ENCODE measurements around the gene SLX9.
"Not testable (repeated sequence)": the region's sequence is repeated elsewhere in the genome, so short reads cannot be mapped to it uniquely, and the experiment has no call there.

SLX9 gene

DNA sequence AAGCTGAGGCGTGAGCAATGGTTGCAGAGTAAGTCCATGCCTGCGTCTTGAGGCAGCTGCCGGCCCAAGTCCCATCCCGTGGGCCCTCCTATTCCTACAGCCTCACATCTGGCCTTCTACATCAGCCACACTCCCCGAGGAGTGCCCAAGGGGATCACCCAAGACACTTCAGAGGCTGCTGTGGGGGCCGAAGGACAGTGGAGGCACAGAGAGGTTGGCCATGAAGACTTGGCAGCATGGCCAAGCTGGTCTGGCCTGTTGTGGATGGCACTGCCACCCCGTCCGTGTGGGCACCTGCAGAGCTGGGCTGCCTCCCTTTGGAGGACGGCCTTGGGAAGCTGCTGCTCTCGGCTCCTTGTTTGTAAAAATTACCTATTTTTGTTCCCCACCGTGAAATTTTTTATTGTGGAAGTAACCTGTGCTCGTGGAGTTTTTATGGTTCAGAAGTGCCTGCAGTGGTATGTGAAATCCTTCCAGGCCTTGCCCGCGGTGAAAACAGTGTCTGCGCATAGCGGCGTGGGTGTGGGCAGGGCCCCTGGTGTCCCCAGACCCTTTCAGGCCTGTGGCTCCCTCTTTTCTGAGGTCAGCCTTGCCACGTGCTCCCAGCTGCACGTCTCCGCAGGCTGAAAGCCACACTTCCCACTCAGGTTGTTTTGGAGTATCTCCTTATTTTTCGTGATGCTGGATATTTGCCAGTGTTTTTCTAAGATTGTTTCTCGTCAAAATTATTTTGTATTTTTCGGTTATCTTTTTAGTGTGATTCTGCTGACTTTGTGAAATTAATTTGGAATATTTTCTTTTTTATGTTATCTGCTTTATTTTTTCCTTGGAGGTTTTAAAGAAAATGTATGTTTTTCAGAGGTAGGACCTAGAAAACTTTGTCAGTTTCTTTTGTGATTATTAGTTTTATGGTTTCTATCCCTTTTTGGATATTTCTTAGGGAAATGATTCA lies 20.6 kb downstream of the SLX9 start:
- no peak for DNase-seq

- peak; percentile 97 for DNase-seq
Measured at GRCh38 chr21:44962403-44962966, 22.7 kb downstream of the SLX9 start.

GRCh38 chr21:44964381-44964780 lies 24.6 kb downstream of the SLX9 start:
- no peak for DNase-seq

- peak; percentile 57 for DNase-seq
Measured at GRCh38 chr21:44965251-44966022, 25.6 kb downstream of the SLX9 start.

DNA sequence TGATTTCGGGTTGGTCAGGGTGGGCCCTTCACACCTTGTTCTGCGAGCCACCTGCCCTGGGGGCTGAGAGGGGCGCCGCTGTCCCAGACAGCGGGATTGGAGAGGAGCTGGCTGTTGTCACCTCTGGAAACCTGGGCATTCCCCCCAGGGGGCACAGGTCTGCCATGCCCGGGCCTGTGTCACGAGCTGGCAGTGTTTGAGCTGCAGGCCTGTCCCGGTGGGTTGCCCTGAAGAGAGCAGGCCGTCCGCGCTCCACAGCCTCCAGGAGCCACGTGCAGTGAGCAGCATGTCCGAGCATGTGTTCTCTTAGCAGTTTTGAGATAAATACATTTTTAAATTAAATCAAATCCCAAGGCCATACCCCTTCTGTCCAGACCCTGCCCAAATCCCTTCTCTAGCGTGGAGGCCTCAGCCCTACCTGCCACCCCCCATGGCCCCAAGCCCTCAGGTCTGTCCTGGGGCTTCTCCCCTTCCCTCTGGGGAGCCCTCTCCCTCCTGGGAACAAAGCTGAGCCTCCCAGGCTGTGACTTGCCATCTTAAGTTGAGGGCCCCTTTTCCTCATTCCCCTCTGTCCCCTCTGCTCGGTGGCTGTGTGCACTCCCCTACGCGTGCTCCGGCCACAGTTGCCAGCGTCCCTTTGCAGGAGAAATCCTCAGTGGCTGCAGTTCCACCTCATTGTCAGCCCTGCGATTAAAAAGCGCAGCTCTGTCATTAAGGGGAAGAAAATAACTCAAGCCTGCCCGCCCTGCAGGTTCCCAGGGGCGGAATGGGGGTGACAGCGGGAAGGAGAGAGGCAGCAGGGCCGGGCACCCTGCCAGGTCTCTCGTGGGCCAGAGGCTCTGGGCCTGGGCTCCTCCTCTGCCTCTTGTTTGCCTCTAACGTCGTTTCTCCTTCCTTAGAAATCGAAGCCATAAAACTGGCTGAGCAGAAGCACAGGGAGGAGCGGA lies 26.6 kb downstream of the SLX9 start:
- DNase-seq: no peak

DNA sequence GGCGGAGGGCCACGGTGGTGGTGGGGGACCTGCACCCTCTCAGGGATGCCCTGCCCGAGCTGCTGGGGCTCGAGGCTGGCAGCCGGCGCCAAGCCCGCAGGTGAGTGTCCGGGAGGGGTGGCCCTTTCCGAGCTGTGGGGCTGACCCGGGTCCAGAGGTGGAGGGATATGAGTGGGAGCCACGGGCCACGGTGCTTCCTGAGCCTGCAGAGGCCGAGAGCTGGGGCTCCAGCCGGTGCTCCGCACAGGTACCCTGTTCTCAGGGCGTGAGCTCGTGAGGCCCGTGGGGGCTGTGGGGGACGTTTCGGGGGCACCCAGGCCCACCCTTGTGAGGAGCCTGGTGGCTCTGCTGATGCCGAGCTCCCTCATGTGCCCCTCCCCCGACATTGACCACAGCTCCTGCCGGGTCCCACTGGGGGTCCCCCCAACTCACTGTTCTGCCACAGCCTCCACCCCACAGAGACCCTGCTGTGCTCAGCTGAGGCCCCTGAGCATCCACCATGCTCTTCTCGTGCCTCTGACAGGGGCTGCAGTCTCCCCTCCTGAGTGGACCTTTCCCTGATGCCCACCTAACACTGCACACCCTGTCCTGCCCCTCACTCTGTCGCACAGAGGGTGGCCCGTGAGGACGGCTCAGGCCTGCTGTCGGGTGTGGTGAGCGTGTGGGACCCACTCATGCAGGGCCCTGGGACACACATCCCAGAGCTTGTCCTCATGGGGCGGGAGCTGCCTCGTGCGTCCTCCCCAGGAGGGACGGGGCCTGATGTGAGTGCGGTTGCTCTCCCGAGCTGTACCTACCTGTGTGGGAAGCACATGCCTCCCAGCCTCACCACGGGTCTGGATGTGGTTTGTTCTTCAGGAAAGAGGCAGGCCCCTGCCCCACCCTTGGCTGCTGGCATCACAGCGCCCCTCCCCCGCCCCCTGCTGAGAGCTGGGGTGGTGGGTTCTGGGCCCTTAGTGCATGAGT lies 27.5 kb downstream of the SLX9 start:
- DNase-seq: no peak

DNA sequence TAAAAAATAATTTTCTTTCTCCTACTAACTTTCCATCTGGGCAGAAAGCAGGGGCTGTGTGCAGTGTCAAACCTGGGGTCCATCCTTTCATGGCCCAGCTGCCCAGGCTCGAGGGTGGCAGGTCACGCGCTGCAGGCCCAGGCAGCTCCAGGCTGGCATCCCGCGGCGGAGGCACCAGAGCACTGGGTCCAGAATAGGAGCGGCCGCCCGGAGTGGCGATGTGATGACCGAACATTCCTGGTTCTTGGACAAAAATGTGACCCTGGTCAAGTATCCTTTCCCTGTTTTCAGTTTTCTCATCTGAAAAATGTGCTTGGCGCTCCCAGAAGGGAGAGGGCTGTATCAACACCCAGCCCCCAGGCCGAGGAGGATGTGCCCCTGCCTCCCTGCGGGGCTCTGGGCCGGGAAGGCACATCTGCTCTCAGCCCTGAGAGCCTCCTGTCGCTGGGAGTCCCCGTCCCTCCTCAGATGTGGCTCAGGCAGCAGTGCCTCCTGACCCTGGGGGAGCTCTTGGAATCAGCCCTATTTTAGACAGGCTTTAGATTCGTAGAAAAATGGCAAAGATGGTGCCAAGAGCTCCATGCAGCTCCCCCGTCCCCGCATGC lies 29.3 kb downstream of the SLX9 start:
- DNase-seq: peak; percentile 29

GRCh38 chr21:44969931-44970755 lies 30.3 kb downstream of the SLX9 start:
- DNase-seq: peak; percentile 94

GRCh38 chr21:44970766-44971671 lies 31.2 kb downstream of the SLX9 start:
- DNase-seq: no peak

DNA sequence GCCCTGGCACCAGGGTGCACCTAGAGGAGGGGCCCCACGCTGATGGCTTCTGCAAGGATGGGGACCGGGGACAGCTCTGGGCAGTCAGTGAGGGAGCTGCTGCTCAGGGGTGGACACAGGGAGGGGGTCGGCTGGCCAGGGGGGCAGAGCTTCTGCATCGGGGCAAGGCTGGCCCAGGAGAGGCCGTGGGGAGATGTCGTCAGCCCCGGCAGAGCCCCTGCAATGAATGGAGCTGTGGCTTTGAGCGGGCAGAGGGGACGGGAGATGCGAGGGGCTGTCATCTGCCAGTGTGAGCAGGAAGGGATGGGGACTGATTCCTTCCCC lies 31.8 kb downstream of the SLX9 start:
- DNase-seq: no peak

GRCh38 chr21:44972301-44972814 lies 32.5 kb downstream of the SLX9 start:
- DNase-seq: no peak

GRCh38 chr21:44972821-44973220 lies 33.0 kb downstream of the SLX9 start:
- DNase-seq: no peak

GRCh38 chr21:44973598-44973997 lies 33.8 kb downstream of the SLX9 start:
- no peak for DNase-seq

DNA sequence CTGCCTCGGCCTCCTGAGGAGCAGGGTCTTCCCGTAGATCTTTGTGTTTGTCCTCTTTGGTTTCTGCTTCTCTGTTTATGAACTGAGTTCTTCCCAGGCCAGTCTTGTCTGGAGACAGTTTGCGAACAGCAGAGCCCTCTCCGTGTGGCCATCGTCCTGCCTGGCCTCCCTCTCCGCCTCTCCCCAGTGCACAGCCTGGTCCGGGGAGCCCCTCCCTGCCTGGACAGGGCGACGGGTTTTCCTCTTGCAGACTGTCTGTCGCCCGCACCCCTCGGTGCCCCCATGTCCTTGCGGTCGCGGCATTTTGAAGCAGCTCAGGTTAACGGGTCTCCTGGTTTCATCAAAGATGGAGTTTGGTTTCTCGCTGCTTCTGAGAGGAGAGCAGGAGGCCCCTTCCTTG lies 34.8 kb downstream of the SLX9 start:
- no peak for DNase-seq

DNA sequence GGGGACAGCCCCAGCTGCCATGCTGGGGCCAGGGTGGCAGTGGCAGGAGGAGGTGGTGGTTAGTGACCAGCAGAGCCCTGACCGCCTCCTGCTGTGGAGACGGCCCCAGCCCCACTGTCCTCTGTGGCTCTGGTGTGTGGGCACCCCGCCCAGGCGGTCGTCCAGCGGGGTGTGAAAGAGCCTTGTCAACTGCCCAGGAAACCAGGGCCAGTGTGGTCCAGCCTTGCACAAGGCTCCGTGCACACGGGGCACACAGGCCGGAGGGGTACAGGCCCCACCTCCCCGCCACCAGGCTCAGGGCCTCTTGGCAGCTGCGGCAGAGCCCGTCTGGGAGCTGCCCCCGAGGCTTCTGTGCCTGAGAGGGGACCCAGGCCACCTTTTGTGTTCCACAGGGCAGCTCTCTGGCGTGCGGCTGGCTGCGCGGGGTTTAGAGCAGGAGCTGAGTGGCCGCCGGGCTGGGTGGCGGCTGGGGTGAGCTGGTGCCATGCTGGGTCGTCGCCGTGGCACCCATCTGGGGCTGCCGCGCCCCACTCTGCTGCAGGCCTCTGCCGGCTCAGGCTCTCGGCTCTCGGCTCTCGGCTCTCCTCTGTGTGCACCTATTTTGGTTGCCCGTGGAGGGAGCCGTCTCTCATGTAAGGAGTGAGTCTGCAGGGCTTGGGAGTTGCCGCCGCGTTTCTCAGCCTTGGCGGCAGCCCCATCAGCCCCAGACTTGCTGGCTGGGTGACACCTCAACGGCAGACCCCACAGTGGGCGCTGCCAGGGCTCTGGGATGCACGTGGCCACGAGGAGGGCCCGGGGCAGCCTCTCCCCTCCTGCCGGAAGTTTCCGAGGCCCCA lies 36.1 kb downstream of the SLX9 start:
- no peak for DNase-seq

DNA sequence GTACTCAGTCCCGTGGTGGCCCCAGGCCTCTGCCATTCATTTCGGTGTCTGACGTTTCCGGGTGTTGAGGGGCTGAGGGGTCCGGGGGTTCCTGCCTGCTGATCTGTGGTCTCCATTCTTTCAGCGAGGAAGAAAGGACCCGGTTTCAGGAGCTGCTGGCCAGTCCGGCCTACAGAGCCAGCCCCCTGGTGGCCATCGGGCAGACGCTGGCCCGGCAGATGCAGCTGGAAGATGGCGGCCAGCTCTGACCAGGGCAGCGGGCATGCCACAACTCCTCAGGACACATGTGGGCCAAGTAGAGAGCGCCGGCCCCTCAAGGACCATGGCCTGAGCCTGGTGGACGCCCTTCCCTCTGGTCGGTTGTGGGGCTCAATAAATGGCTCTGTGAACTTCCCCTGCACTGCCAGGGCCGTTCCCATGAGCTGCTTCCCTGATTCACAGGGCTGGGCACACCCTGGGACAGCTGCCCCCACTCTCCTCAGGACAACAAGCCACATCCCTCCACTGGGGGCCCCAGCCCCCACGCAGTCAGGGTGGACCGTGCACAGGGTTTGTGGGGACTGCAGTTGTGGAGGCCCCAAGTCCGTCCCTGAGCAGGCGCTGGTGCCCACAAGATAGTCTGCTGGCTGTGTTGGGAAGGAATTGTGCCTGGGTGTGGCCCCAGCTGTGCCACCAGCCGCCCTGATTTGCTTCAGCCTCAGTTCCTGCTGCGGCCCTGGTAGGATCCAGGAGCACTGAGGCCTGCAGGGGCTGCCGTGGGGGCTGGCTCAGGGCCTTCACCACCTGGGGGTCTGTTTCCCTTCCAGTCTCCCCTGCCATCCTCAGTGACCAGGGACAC lies 36.9 kb downstream of the SLX9 start:
- DNase-seq: not testable (repeated sequence)
